GM19099 (cell line): ENCODE measurements around the gene ADGRV1.

Experiments
- POLR2A ChIP-seq: IDR thresholded peaks from 3 replicates; pipeline ENCODE4 v1.6.1; 2011; ENCODE audit warnings: low read depth; ENCODE audit not compliant: insufficient read length; ENCODE audit errors: extremely low read depth

The ADGRV1 gene

GRCh38 chr5:90803381-90803780 lies 244.8 kb downstream of the ADGRV1 start:
- TF ChIP-seq POLR2A = no peak

GRCh38 chr5:90803876-90804275 lies 245.3 kb downstream of the ADGRV1 start:
- no peak for TF ChIP-seq POLR2A

- no peak for TF ChIP-seq POLR2A
These were observed 248.9 kb downstream of the ADGRV1 start for GRCh38 chr5:90807496-90807895.

- no peak for TF ChIP-seq POLR2A
These were observed 250.9 kb downstream of the ADGRV1 start for GRCh38 chr5:90809311-90810056.

- TF ChIP-seq POLR2A = no peak
These were observed 251.6 kb downstream of the ADGRV1 start for GRCh38 chr5:90810211-90810610.

GRCh38 chr5:90813392-90813791 lies 254.8 kb downstream of the ADGRV1 start:
- no peak for TF ChIP-seq POLR2A

- TF ChIP-seq POLR2A = no peak
These were observed 265.8 kb downstream of the ADGRV1 start for GRCh38 chr5:90824436-90824835.

GRCh38 chr5:90830058-90830457 lies 271.5 kb downstream of the ADGRV1 start:
- TF ChIP-seq POLR2A = no peak

GRCh38 chr5:90833753-90834152 lies 275.2 kb downstream of the ADGRV1 start:
- no peak for TF ChIP-seq POLR2A

- no peak for TF ChIP-seq POLR2A
These were observed 276.1 kb downstream of the ADGRV1 start for GRCh38 chr5:90834711-90835110.

GRCh38 chr5:90843443-90843842 lies 284.8 kb downstream of the ADGRV1 start:
- no peak for TF ChIP-seq POLR2A

GRCh38 chr5:90844931-90845330 lies 286.3 kb downstream of the ADGRV1 start:
- no peak for TF ChIP-seq POLR2A

- TF ChIP-seq POLR2A = no peak
These were observed 287.3 kb downstream of the ADGRV1 start for GRCh38 chr5:90845723-90846554.

- TF ChIP-seq POLR2A = no peak
These were observed 291.3 kb downstream of the ADGRV1 start for GRCh38 chr5:90849939-90850338.

GRCh38 chr5:90852531-90852930 lies 293.9 kb downstream of the ADGRV1 start:
- TF ChIP-seq POLR2A = no peak

GRCh38 chr5:90853750-90854149 lies 295.2 kb downstream of the ADGRV1 start:
- TF ChIP-seq POLR2A = no peak

- TF ChIP-seq POLR2A = no peak
These were observed 295.6 kb downstream of the ADGRV1 start for GRCh38 chr5:90854169-90854568.
